Right lobe of liver (tissue), 6 donors: ENCODE results near the gene TRPM3. TPM values are rescaled to one million over a fixed set of nuclear protein-coding genes. Genes with fewer than 3 reads are reported as not detected.
"Not testable (repeated sequence)": the region's sequence is repeated elsewhere in the genome, so short reads cannot be mapped to it uniquely, and the experiment has no call there.

Source experiments
- ATAC-seq, 4 donors: fragments of 200-7000 bp; cut with Tn5 transposase; one replicate each; pipeline ENCODE4 v1.9.1; 2020; ENCODE audit warnings: mild to moderate bottlenecking in 4 of 4, moderate library complexity in 4 of 4
- DNase-seq, 3 donors: peaks; one replicate each; pipeline ENCODE4 v3.0.0-alpha.2; 2020
- H3K27ac ChIP-seq, 3 donors: fragments of 200-600 bp; one replicate each; pipeline ENCODE4 v1.8.0; 2022
- H3K27me3 ChIP-seq, 2 donors: fragments of 200-600 bp; one replicate each; pipeline ENCODE4 v1.8.0; 2022
- H3K36me3 ChIP-seq, 4 donors: fragments of 200-600 bp; sonication (generic) in 1 of 4; one replicate each; pipeline versions ENCODE4 v1.5.1 to v1.8.0; 2017 to 2022; ENCODE audit warnings: control low read depth in 1 of 4
- H3K4me1 ChIP-seq, 4 donors: fragments of 200-600 bp; sonication (generic) in 1 of 4; one replicate each; pipeline versions ENCODE4 v1.5.1 to v1.8.0; 2017 to 2022; ENCODE audit warnings: control low read depth in 1 of 4
- H3K4me3 ChIP-seq, 3 donors: fragments of 200-600 bp; one replicate each; pipeline ENCODE4 v1.8.0; 2022
- H3K9me3 ChIP-seq, 4 donors: fragments of 200-600 bp; sonication (generic) in 1 of 4; one replicate each; pipeline versions ENCODE4 v1.5.1 to v1.8.0; 2017 to 2022; ENCODE audit warnings: control low read depth in 1 of 4
- CTCF ChIP-seq, 4 donors: fragments of 200-600 bp in 3 of 4; fragments of 450-650 bp in 1 of 4; IDR thresholded peaks; one replicate each; pipeline versions ENCODE4 v1.5.1 to v1.8.0; 2016 to 2022; ENCODE audit warnings: antibody characterized with exemption in 4 of 4, mild to moderate bottlenecking in 2 of 4
- POLR2A ChIP-seq: fragments of 450-650 bp; IDR thresholded peaks from one replicate; pipeline ENCODE4 v1.6.1; 2017; ENCODE audit warnings: antibody characterized with exemption, mild to moderate bottlenecking
- WGBS: methylation state at CpG from one replicate; pipeline ENCODE4 v1.1.6; 2018; ENCODE audit warnings: low coverage, low lambda C conversion rate; ENCODE audit not compliant: insufficient coverage; ENCODE audit errors: missing lambda C conversion rate; 5-methylcytosine and 5-hydroxymethylcytosine counted together
- intact Hi-C, 2 donors: fragments of 100-400 bp; cut with DNase I; formaldehyde crosslinking; loops; one replicate each; pipeline versions ENCODE4 v1.11.2 to v1.14.1; 2022
- total RNA-seq, 6 experiments: library from RNA; depleted of rRNA in 2 of 6; stranded (reverse); fragments of >200 nt in 2 of 6; fragmentation: NEBNext Ultra II Directional in 3 of 6; extraction: Animal tissue kit (Norgen Biotek cat#: 25700) in 3 of 6; gene quantifications; one replicate each; pipeline versions ENCODE4 v1.1.0 to v1.2.4, GENCODE V29; 2016 to 2023
- donor health status: DM: no; HTN: yes; CAD: no.
- donor health status: DM: no; HTN: no; CAD: no.
- donor health status: DM: no; HTN: no; CAD: no.
- donor health status: DM: no; HTN: yes; CAD: no.
- donor health status: DM: no; HTN: yes; CAD: no.

The TRPM3 gene
- total RNA-seq, 6 experiments from 2014 or later: 0.26 to 0.56 (median 0.39) TPM

- WGBS: 91% methylated on average over 4 of the region's 4 CpGs
- Histone ChIP-seq H3K27ac (no peak overlapping the region), H3K27me3 (no peaks in the 10 kb centered on the region), H3K4me3 (no peak overlapping the region), H3K36me3 (no peaks in the 10 kb centered on the region), H3K9me3 (no peaks in the 10 kb centered on the region), H3K4me1 (no peaks in the 10 kb centered on the region)
- intact Hi-C loops: no loop called here
- TF ChIP-seq POLR2A (no peak), CTCF (IDR thresholded peaks at IDR 0.05) (no peak)
- no peak for DNase-seq
- ATAC-seq: no peak
Observed at GRCh38 chr9:70634696-70635095, 486.7 kb downstream of the TRPM3 start.

- H3K9me3 ChIP-seq: no peaks in the 10 kb centered on the region
- TF ChIP-seq POLR2A (no peak), CTCF (IDR thresholded peaks at IDR 0.05) (no peak)
- H3K27ac ChIP-seq: no peak overlapping the region
- WGBS: 69% methylated on average over 3 of the region's 3 CpGs
- ATAC-seq: no peak
- no peak overlapping the region for H3K4me3 ChIP-seq
- intact Hi-C loops: no loop called here
- H3K36me3 ChIP-seq: no peaks in the 10 kb centered on the region
- no peaks in the 10 kb centered on the region for H3K4me1 ChIP-seq
- no peak for DNase-seq
- H3K27me3 ChIP-seq: no peaks in the 10 kb centered on the region
Observed at GRCh38 chr9:70630971-70631370, 490.4 kb downstream of the TRPM3 start.

GRCh38 chr9:70629080-70629685 lies 492.2 kb downstream of the TRPM3 start:
- not testable (repeated sequence) for H3K4me1 ChIP-seq
- peak in 1 of 4 donors; percentile 17 for TF ChIP-seq CTCF (IDR thresholded peaks at IDR 0.05)

GRCh38 chr9:70625078-70625477 lies 496.3 kb downstream of the TRPM3 start:
- ATAC-seq (no peak), DNase-seq (no peak)
- TF ChIP-seq POLR2A: no peak
- TF ChIP-seq CTCF (IDR thresholded peaks at IDR 0.05): no peak
- H3K27me3 ChIP-seq: no peaks in the 10 kb centered on the region
- H3K9me3 ChIP-seq: no peaks in the 10 kb centered on the region
- H3K4me3 ChIP-seq: no peak overlapping the region
- no peaks in the 10 kb centered on the region for H3K36me3 ChIP-seq
- 75% methylated on average over 13 of the region's 13 CpGs for WGBS
- no peak overlapping the region for H3K27ac ChIP-seq
- no peaks in the 10 kb centered on the region for H3K4me1 ChIP-seq
- intact Hi-C loops: no loop called here

More at GRCh38 chr9:70629080-70629685, 492.2 kb downstream of the TRPM3 start:
- H3K27ac ChIP-seq, ATAC-seq, H3K36me3 ChIP-seq, H3K9me3 ChIP-seq, H3K4me3 ChIP-seq, intact Hi-C loops, DNase-seq, H3K27me3 ChIP-seq: not testable (repeated sequence)
- WGBS: 72% methylated on average over 13 of the region's 15 CpGs

GRCh38 chr9:70618784-70619183 lies 502.6 kb downstream of the TRPM3 start:
- no CpG with 5 or more reads among the region's 17 CpGs for WGBS
- intact Hi-C loops: no loop called here

More at GRCh38 chr9:70618784-70619183, 502.6 kb downstream of the TRPM3 start:
- Histone ChIP-seq H3K4me3 (no peak overlapping the region), H3K27ac (no peak overlapping the region), H3K9me3 (no peaks in the 10 kb centered on the region), H3K27me3 (no peaks in the 10 kb centered on the region), H3K4me1 (no peaks in the 10 kb centered on the region), H3K36me3 (no peaks in the 10 kb centered on the region)
- DNase-seq (no peak), ATAC-seq (no peak)
- TF ChIP-seq CTCF (IDR thresholded peaks at IDR 0.05) (no peak), POLR2A (no peak)
